Kidney epithelial cell (primary cell): ENCODE data around the gene TRIM52. TPM values are rescaled to one million over a fixed set of nuclear protein-coding genes. Genes with fewer than 3 reads are reported as not detected.
"Not testable (repeated sequence)": the region's sequence is repeated elsewhere in the genome, so short reads cannot be mapped to it uniquely, and the experiment has no call there.

ENCODE experiments used
- DNase-seq: peaks from one replicate; pipeline ENCODE4 v3.0.0-alpha.2; 2010; ENCODE audit warnings: low read depth
- H3K27me3 ChIP-seq: 2 replicates; pipeline ENCODE4 v1.6.0; 2011; ENCODE audit warnings: low read length; ENCODE audit not compliant: control insufficient read depth, insufficient read depth
- H3K36me3 ChIP-seq: 2 replicates; pipeline ENCODE4 v1.5.1; 2011; ENCODE audit warnings: low read length; ENCODE audit not compliant: control insufficient read depth, insufficient read depth
- H3K4me3 ChIP-seq: 2 replicates; pipeline ENCODE4 v1.5.1; 2011; ENCODE audit warnings: low read depth, mild to moderate bottlenecking, control low read depth, low read length
- total RNA-seq: library from RNA; depleted of rRNA; stranded (reverse); fragments of >200 nt; gene quantifications from 2 replicates; pipeline ENCODE4 v1.2.3, GENCODE V29; 2015
- TF ChIP-seq, protein P1 (sequence below): IDR thresholded peaks from 2 replicates; pipeline ENCODE4 v1.5.1; 2011; ENCODE audit warnings: mild to moderate bottlenecking, moderate library complexity, low read length, control low read depth, inconsistent platforms; ENCODE audit not compliant: insufficient read depth, poor library complexity, severe bottlenecking

Gene TRIM52
- total RNA-seq, 1 donor from 2014 or later = 6.0 TPM

DNA sequence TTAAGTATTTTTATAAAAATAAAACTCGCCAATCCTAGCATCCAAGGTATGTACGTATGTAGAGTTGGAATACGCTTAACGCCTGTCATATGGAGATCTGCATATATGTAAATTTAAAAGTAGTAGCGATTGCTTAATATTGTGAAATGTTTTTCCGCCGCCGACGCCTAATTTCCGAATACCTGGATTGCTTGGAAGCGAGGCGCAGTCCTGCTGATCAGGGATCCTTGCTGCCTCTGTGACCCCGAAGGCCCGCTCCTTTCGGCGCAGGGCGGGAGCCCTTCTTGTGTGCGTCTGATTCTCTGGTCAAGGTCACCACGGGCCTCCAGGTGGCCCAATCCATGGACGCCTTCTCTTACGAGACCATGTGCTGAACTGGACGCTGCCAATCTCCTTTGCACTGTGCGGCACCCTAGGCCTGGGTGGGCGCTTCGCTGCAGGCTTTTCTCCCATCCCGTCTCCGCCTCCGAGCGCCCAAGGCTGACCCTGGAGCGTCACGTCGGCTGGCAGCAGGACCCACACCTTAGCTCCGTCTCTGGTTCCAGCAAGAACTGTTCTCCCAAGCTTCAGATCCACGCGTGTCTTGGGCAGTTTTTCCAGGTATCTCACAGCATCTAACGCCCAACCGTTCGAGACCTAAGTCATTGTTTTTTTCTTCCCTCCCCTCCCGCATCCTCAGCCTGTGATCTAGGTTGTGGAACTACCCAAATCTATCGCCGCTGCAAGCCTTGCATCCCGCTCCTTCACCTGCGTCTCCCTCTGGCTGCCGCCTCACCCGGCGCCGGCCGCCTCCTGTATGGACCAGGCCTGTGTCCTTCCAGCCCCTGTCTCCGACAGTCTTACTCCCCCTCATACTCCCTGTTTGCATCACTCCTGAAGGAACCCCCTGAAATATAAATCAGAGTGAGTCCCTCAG lies 41.4 kb downstream of the TRIM52 start:
- no peak for DNase-seq
- no peaks in the 10 kb centered on the region for H3K27me3 ChIP-seq
- TF ChIP-seq, protein P1, sequence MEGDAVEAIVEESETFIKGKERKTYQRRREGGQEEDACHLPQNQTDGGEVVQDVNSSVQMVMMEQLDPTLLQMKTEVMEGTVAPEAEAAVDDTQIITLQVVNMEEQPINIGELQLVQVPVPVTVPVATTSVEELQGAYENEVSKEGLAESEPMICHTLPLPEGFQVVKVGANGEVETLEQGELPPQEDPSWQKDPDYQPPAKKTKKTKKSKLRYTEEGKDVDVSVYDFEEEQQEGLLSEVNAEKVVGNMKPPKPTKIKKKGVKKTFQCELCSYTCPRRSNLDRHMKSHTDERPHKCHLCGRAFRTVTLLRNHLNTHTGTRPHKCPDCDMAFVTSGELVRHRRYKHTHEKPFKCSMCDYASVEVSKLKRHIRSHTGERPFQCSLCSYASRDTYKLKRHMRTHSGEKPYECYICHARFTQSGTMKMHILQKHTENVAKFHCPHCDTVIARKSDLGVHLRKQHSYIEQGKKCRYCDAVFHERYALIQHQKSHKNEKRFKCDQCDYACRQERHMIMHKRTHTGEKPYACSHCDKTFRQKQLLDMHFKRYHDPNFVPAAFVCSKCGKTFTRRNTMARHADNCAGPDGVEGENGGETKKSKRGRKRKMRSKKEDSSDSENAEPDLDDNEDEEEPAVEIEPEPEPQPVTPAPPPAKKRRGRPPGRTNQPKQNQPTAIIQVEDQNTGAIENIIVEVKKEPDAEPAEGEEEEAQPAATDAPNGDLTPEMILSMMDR = no peak
- no peak overlapping the region for H3K4me3 ChIP-seq
- no peaks in the 10 kb centered on the region for H3K36me3 ChIP-seq

DNA sequence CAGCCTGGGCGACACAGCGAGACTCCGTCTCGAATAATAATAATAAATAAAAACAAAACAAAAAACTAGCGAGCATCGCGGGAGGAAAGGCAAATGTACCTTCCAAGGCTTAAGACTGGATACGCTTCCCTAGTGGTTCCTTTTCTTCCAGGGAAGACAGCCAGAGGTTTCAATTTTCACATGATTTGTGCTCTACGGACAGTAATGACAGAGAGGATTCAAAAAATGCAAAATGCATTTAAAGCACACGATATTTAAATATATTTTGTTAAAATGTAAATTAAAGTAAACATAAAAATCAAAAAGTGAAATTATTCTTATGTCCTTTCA lies 42.2 kb downstream of the TRIM52 start:
- peak overlapping the region; percentile 38 for H3K4me3 ChIP-seq
- H3K36me3 ChIP-seq = no peaks in the 10 kb centered on the region
- DNase-seq = no peak
- H3K27me3 ChIP-seq = no peaks in the 10 kb centered on the region
- TF ChIP-seq, protein P1 = no peak

DNA sequence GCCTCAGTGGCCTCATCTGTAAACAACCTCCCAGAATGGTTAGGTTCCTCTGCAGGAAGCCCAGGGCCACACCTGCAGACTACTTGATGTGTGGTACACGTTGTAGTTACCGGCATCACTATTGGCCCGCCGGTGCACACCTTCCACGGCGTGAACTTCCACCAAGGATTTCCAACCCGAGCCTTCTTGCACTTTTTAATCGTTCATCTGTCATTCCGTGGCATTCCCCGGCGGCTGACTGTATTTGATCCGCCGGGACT lies 43.2 kb downstream of the TRIM52 start:
- Histone ChIP-seq H3K4me3 (peak overlapping the region; percentile 30), H3K27me3 (no peaks in the 10 kb centered on the region), H3K36me3 (no peaks in the 10 kb centered on the region)
- TF ChIP-seq, protein P1 = no peak
- no peak for DNase-seq

GRCh38 chr5:181217111-181217802 lies 43.7 kb downstream of the TRIM52 start:
- TF ChIP-seq, protein P1 = no peak

GRCh38 chr5:181215997-181216989 lies 44.6 kb downstream of the TRIM52 start:
- Histone ChIP-seq H3K36me3 (no peaks in the 10 kb centered on the region), H3K27me3 (no peaks in the 10 kb centered on the region), H3K4me3 (no peak overlapping the region)
- TF ChIP-seq, protein P1 = no peak
- no peak for DNase-seq

More at GRCh38 chr5:181217111-181217802, 43.7 kb downstream of the TRIM52 start:
- Histone ChIP-seq H3K27me3 (no peaks in the 10 kb centered on the region), H3K4me3 (peak overlapping the region; percentile 30), H3K36me3 (no peaks in the 10 kb centered on the region)
- no peak for DNase-seq

DNA sequence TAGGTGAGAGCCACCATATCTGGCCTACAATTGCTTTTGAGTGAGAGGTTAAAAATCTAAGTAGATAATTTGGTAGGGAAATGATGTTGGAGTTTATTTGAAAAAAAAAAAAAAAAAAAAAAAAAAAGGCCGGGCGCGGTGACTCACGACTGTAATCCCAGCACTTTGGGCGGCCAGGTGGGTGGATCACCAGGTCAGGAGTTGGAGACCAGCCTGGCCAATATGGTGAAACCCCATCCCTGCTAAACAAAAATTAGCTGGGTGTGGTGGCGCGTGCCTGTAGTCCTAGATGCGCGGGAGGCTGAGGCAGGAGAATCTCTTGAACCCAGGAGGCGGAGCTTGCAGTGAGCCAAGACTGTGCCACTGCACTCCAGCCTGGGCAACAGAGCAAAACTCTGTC lies 46.7 kb downstream of the TRIM52 start:
- H3K36me3 ChIP-seq, H3K4me3 ChIP-seq, H3K27me3 ChIP-seq, DNase-seq: not testable (repeated sequence)
